ENCODE measurements around the gene CD247. TPM values are rescaled to one million over a fixed set of nuclear protein-coding genes. Genes with fewer than 3 reads are reported as not detected.

Gene CD247
- total and polyA plus RNA-seq, 9 of the 15 experiments (the other 6 are each of a cell fraction or from before 2014, with no cell fraction given), result 0.08 to 0.42 (median 0.28) TPM; not detected in 5

DNA sequence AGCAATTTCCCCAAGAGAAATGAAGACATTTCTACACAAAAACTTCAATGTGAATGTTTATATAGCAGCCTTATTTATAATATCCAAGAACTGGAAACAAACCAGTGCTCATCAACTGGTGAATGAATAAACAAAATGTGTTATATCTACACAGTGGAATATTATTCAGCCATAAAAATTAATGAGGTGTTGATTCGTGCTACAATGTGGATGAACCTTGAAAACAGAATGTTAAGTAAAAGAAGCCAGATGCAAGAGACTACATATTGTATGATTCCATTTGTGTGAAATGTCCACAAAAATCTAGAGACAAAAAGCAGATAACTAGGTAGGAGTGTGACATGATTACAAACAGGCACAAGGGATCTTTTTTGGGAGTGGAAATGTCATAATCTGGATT, 110.0 kb downstream of the CD247 start:
- Histone ChIP-seq H3K4me3 (no peak overlapping the region), H2AFZ (ENCODE audit: low read depth, low read length) (no peak overlapping the region), H3K9ac (ENCODE audit: insufficient read depth in 1 of 2, low read depth in 2 of 2, low read length in 2 of 2) (no peak overlapping the region), H3K9me3 (replicated peaks; ENCODE audit: control insufficient read depth, insufficient read depth, low read depth, low read length) (no peaks in the 10 kb centered on the region), H3K79me2 (ENCODE audit: control insufficient read depth, insufficient read depth, low read length) (no peaks in the 10 kb centered on the region), H4K20me1 (replicated peaks; ENCODE audit: control insufficient read depth, insufficient read depth, low read length) (no peaks in the 10 kb centered on the region), H3K27ac (ENCODE audit: extremely low read depth, low read depth, low read length) (no peak overlapping the region), H3K4me2 (ENCODE audit: insufficient read depth, low read length) (no peak overlapping the region), H3K36me3 (ENCODE audit: control insufficient read depth, insufficient read depth, low read length) (peaks cover 34% of the 10 kb centered on the region), H3K4me1 (replicated peaks in 1 of 2; ENCODE audit: control insufficient read depth in 2 of 2, insufficient read depth in 2 of 2, low read length in 2 of 2) (no peaks in the 10 kb centered on the region), H3K27me3 (ENCODE audit: control insufficient read depth in 2 of 2, insufficient read depth in 2 of 2, low read length in 2 of 2) (no peaks in the 10 kb centered on the region), H3K9me1 (ENCODE audit: control insufficient read depth, insufficient read depth, low read length) (no peaks in the 10 kb centered on the region)
- 57% methylated on average over 1 of the region's 1 CpG for WGBS (ENCODE audit: insufficient coverage, low coverage, missing lambda C conversion rate)
- CTCF ChIA-PET (ENCODE audit: low intra/inter-chr PET ratio), result no interaction called here
- DNase-seq (ENCODE audit: extremely low read depth in 1 of 4, low spot score in 3 of 4) (no peak), ATAC-seq (no peak), FAIRE-seq (no peak)
- no TSS peak for BruUV-seq (replicated peaks)
- in situ Hi-C loops (cut with MboI) (no loop called here), intact Hi-C loops (cut with micrococcal nuclease) (no loop called here)
- POLR2A ChIA-PET, result interaction anchor here (1.1 to 1.6 kb wide), 3 partner anchors 11 to 19 kb away, joined by 4 to 5 read pairs (median 5); no protein-coding TSS in a partner anchor
- TF ChIP-seq SMAD4 (CRISPR knock-in tag; conservative IDR thresholded peaks at IDR 0.05) (no peak), DIDO1 (tag; IDR thresholded peaks at IDR 0.05; ENCODE audit: low read depth) (no peak), RUNX1 (IDR thresholded peaks at IDR 0.05; ENCODE audit: low read depth) (no peak), LCOR (CRISPR knock-in tag; IDR thresholded peaks at IDR 0.05) (no peak), RCOR1 (IDR thresholded peaks at IDR 0.05; ENCODE audit: borderline replicate concordance in 1 of 2, low read depth in 2 of 2, low read length in 2 of 2) (no peak), ZNF224 (CRISPR knock-in tag; IDR thresholded peaks at IDR 0.05) (no peak), COPS2 (conservative IDR thresholded peaks at IDR 0.05) (no peak), XRCC5 (IDR thresholded peaks at IDR 0.05; ENCODE audit: low read depth, low read length) (no peak), TGIF2 (CRISPR knock-in tag; IDR thresholded peaks at IDR 0.05) (no peak), PTTG1 (tag; IDR thresholded peaks at IDR 0.05; ENCODE audit: low read depth) (no peak), PCBP2 (IDR thresholded peaks at IDR 0.05; ENCODE audit: low read depth, low read length, poor library complexity, severe bottlenecking) (no peak), CAMTA2 (CRISPR knock-in tag; conservative IDR thresholded peaks at IDR 0.05) (no peak)
